Measurements from ENCODE around the gene TMC5. TPM values are rescaled to one million over a fixed set of nuclear protein-coding genes. Genes with fewer than 3 reads are reported as not detected.

The TMC5 gene
- total and polyA plus RNA-seq, 2 experiments from 2014 or later: 2.3 to 4.8 TPM

DNA sequence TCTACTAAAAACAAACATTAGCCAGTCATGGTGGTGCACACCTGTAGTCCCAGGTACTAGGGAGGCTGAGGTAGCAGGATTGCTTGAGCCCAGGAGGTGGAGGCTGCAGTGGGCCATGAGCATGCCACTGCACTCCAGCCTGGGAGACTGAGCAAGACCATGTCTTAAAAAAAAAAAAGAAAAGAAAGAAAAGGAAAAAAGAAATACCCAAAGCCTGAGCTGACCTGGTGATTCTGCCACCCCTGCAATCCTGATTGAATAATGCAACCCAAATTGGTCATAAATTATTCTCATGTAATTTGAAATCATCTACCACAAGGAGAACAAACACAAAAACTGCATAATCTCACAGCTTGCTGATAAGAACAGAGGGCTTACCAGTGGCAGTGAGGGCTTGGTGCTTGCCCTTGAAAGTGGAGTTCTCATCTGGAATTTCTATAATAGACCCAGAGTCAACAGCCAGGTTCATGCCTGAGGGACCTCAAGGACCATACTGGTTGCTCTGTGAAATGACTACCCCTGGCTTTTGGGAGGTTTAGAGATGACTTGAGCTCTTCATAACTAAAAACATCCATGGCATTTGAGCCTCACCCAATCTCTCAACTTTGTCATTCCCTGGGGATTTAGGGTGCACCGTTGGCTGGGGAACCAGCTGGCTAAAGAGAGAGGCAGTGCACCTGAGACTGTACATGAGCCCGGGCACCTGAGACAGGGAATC lies 35.4 kb upstream of the TMC5 start:
- no peak overlapping the region for H2AFZ ChIP-seq
- H3K4me1 Mint-ChIP-seq: no peaks in the 10 kb centered on the region
- no peak overlapping the region for H3K4me2 ChIP-seq

DNA sequence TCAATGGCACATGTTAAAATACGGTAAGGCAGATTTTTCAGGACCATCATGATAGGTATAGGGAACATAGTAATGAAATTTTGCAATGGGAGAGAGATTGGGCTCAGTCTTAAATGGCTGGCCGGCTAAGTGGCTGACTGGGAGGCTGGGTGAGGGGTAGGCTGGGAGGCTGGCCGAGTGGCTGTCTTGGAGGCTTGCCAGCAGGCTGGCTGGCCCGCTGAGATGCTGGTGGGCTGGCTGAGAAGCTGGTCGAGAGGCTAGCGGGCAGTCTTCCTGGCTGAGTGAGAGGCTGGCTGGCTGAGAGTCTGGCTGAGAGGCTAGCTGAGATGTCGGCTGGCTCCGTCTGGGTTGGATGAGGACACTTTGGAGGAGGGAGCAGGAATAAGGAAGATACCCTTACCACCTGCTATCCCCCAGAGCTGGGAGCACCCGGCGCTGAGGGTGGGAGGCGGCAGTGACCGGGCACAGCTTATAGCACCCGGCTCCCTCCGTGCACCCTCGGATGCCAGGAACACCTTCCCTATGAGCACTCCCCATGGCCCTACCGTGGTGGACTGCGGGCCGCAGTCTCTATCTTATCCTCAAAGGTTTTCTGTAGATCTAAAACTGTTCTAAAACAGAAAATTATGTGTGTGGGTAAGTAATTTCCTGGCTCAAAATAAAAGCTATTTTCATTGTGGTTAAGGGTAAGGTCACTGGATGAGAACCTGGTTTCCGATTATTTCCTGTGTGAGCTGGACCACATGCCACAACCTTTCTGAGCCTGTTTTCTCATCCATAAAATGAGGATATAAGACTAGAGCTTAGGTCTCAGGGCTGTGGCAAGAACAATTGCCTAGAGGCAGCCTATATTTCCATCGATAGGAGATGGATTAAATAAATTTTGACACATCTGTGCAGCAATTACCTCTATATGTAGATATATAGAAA lies 34.5 kb upstream of the TMC5 start:
- H2AFZ ChIP-seq: peak overlapping the region; percentile 43; the same call in 1 of the 2 replicates
- DNase-seq (ENCODE audit: low spot score) (no peak), ATAC-seq (no peak; the same call in 1 of the 3 replicates)
- TF ChIP-seq, protein P1, sequence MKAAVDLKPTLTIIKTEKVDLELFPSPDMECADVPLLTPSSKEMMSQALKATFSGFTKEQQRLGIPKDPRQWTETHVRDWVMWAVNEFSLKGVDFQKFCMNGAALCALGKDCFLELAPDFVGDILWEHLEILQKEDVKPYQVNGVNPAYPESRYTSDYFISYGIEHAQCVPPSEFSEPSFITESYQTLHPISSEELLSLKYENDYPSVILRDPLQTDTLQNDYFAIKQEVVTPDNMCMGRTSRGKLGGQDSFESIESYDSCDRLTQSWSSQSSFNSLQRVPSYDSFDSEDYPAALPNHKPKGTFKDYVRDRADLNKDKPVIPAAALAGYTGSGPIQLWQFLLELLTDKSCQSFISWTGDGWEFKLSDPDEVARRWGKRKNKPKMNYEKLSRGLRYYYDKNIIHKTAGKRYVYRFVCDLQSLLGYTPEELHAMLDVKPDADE (IDR thresholded peaks at IDR 0.05): no peak
- TF ChIP-seq CREB1 (CRISPR knock-in tag; IDR thresholded peaks at IDR 0.05; ENCODE audit: low read depth): no peak
- TF ChIP-seq EZH2 (IDR thresholded peaks at IDR 0.05; ENCODE audit: low read depth, unreplicated experiment): no peak
- TF ChIP-seq, protein P2, sequence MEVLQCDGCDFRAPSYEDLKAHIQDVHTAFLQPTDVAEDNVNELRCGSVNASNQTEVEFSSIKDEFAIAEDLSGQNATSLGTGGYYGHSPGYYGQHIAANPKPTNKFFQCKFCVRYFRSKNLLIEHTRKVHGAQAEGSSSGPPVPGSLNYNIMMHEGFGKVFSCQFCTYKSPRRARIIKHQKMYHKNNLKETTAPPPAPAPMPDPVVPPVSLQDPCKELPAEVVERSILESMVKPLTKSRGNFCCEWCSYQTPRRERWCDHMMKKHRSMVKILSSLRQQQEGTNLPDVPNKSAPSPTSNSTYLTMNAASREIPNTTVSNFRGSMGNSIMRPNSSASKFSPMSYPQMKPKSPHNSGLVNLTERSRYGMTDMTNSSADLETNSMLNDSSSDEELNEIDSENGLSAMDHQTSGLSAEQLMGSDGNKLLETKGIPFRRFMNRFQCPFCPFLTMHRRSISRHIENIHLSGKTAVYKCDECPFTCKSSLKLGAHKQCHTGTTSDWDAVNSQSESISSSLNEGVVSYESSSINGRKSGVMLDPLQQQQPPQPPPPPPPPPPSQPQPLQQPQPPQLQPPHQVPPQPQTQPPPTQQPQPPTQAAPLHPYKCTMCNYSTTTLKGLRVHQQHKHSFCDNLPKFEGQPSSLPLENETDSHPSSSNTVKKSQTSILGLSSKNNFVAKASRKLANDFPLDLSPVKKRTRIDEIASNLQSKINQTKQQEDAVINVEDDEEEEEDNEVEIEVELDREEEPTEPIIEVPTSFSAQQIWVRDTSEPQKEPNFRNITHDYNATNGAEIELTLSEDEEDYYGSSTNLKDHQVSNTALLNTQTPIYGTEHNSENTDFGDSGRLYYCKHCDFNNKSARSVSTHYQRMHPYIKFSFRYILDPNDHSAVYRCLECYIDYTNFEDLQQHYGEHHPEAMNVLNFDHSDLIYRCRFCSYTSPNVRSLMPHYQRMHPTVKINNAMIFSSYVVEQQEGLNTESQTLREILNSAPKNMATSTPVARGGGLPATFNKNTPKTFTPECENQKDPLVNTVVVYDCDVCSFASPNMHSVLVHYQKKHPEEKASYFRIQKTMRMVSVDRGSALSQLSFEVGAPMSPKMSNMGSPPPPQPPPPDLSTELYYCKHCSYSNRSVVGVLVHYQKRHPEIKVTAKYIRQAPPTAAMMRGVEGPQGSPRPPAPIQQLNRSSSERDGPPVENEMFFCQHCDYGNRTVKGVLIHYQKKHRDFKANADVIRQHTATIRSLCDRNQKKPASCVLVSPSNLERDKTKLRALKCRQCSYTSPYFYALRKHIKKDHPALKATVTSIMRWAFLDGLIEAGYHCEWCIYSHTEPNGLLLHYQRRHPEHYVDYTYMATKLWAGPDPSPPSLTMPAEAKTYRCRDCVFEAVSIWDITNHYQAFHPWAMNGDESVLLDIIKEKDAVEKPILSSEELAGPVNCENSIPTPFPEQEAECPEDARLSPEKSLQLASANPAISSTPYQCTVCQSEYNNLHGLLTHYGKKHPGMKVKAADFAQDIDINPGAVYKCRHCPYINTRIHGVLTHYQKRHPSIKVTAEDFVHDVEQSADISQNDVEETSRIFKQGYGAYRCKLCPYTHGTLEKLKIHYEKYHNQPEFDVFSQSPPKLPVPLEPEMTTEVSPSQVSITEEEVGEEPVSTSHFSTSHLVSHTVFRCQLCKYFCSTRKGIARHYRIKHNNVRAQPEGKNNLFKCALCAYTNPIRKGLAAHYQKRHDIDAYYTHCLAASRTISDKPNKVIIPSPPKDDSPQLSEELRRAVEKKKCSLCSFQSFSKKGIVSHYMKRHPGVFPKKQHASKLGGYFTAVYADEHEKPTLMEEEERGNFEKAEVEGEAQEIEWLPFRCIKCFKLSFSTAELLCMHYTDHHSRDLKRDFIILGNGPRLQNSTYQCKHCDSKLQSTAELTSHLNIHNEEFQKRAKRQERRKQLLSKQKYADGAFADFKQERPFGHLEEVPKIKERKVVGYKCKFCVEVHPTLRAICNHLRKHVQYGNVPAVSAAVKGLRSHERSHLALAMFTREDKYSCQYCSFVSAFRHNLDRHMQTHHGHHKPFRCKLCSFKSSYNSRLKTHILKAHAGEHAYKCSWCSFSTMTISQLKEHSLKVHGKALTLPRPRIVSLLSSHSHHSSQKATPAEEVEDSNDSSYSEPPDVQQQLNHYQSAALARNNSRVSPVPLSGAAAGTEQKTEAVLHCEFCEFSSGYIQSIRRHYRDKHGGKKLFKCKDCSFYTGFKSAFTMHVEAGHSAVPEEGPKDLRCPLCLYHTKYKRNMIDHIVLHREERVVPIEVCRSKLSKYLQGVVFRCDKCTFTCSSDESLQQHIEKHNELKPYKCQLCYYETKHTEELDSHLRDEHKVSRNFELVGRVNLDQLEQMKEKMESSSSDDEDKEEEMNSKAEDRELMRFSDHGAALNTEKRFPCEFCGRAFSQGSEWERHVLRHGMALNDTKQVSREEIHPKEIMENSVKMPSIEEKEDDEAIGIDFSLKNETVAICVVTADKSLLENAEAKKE (CRISPR knock-in tag; IDR thresholded peaks at IDR 0.05): no peak

More for the DNA sequence above, 35.4 kb upstream of the TMC5 start:
- no peaks in the 10 kb centered on the region for H3K27me3 ChIP-seq (ENCODE audit: insufficient read depth)
- DNase-seq (ENCODE audit: low spot score): no peak
- no peaks in the 10 kb centered on the region for H3K4me1 ChIP-seq (ENCODE audit: insufficient read depth)
- no peaks in the 10 kb centered on the region for H3K36me3 ChIP-seq (ENCODE audit: insufficient read depth)
- no peaks in the 10 kb centered on the region for H3K79me2 ChIP-seq (replicated peaks; ENCODE audit: insufficient read depth)
- Mint-ChIP-seq H3K9me3 (no peaks in the 10 kb centered on the region), H3K4me3 (no peak overlapping the region), H3K27me3 (ENCODE audit: insufficient read depth, low read depth, poor library complexity) (peaks cover 3% of the 10 kb centered on the region), H3K36me3 (ENCODE audit: low read depth) (no peaks in the 10 kb centered on the region), H3K27ac (no peak overlapping the region)
- H3K27ac ChIP-seq (ENCODE audit: low read depth): no peak overlapping the region
- H3K4me3 ChIP-seq: no peak overlapping the region
- no peaks in the 10 kb centered on the region for H3K9me2 ChIP-seq (ENCODE audit: insufficient read depth)
- no peak for ATAC-seq
- no peaks in the 10 kb centered on the region for H3F3A ChIP-seq (replicated peaks; ENCODE audit: low read depth)
- no peak for TF ChIP-seq POLR2AphosphoS5 (IDR thresholded peaks at IDR 0.05; ENCODE audit: low read depth)
- TF ChIP-seq, protein P3, sequence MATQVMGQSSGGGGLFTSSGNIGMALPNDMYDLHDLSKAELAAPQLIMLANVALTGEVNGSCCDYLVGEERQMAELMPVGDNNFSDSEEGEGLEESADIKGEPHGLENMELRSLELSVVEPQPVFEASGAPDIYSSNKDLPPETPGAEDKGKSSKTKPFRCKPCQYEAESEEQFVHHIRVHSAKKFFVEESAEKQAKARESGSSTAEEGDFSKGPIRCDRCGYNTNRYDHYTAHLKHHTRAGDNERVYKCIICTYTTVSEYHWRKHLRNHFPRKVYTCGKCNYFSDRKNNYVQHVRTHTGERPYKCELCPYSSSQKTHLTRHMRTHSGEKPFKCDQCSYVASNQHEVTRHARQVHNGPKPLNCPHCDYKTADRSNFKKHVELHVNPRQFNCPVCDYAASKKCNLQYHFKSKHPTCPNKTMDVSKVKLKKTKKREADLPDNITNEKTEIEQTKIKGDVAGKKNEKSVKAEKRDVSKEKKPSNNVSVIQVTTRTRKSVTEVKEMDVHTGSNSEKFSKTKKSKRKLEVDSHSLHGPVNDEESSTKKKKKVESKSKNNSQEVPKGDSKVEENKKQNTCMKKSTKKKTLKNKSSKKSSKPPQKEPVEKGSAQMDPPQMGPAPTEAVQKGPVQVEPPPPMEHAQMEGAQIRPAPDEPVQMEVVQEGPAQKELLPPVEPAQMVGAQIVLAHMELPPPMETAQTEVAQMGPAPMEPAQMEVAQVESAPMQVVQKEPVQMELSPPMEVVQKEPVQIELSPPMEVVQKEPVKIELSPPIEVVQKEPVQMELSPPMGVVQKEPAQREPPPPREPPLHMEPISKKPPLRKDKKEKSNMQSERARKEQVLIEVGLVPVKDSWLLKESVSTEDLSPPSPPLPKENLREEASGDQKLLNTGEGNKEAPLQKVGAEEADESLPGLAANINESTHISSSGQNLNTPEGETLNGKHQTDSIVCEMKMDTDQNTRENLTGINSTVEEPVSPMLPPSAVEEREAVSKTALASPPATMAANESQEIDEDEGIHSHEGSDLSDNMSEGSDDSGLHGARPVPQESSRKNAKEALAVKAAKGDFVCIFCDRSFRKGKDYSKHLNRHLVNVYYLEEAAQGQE (IDR thresholded peaks at IDR 0.05; ENCODE audit: unreplicated experiment): no peak
- no peak for TF ChIP-seq EZH2phosphoT487 (IDR thresholded peaks at IDR 0.05; ENCODE audit: unreplicated experiment)
- TF ChIP-seq JUNB (IDR thresholded peaks at IDR 0.05; ENCODE audit: unreplicated experiment): no peak
- H4K20me1 ChIP-seq (replicated peaks; ENCODE audit: insufficient read depth): no peaks in the 10 kb centered on the region

More for the DNA sequence above, 34.5 kb upstream of the TMC5 start:
- no peak overlapping the region for H3K27ac Mint-ChIP-seq
- H3K4me1 ChIP-seq (ENCODE audit: insufficient read depth): no peaks in the 10 kb centered on the region
- no peak overlapping the region for H3K4me3 ChIP-seq
- H3K4me1 Mint-ChIP-seq: no peaks in the 10 kb centered on the region
- no peaks in the 10 kb centered on the region for H4K20me1 ChIP-seq (replicated peaks; ENCODE audit: insufficient read depth)
- H3K36me3 Mint-ChIP-seq (ENCODE audit: low read depth): no peaks in the 10 kb centered on the region
- no peaks in the 10 kb centered on the region for H3F3A ChIP-seq (replicated peaks; ENCODE audit: low read depth)
- no peaks in the 10 kb centered on the region for H3K9me3 Mint-ChIP-seq
- no peak overlapping the region for H3K4me3 Mint-ChIP-seq
- no peak overlapping the region for H3K27ac ChIP-seq (ENCODE audit: low read depth)
- no peaks in the 10 kb centered on the region for H3K36me3 ChIP-seq (ENCODE audit: insufficient read depth)
- H3K9me2 ChIP-seq (ENCODE audit: insufficient read depth): no peaks in the 10 kb centered on the region
- H3K4me2 ChIP-seq: no peak overlapping the region
- H3K27me3 ChIP-seq (ENCODE audit: insufficient read depth): no peaks in the 10 kb centered on the region
- H3K79me2 ChIP-seq (replicated peaks; ENCODE audit: insufficient read depth): no peaks in the 10 kb centered on the region
- H3K27me3 Mint-ChIP-seq (ENCODE audit: insufficient read depth, low read depth, poor library complexity): peaks cover 3% of the 10 kb centered on the region
